Tibial artery (tissue), 4 donors: ENCODE results near the gene SEC14L6.

Experiments
- DNase-seq, 2 donors: peaks; one replicate each; pipeline ENCODE4 v3.0.0-alpha.2; 2019
- H3K27ac ChIP-seq, 2 donors: fragments of 200-600 bp; sonication (generic) in 1 of 2; 1 replicate in 1 of 2; 2 replicates in 1 of 2; pipeline ENCODE4 v1.5.1; 2018 to 2019; ENCODE audit warnings: mild to moderate bottlenecking in 1 of 2
- H3K27me3 ChIP-seq, 2 donors: fragments of 200-600 bp; sonication (generic) in 1 of 2; one replicate each; pipeline versions ENCODE4 v1.5.1 to v1.6.0; 2016 to 2019
- H3K36me3 ChIP-seq, 3 donors: fragments of 200-600 bp; sonication (generic) in 2 of 3; one replicate each; pipeline ENCODE4 v1.5.1; 2016 to 2019; ENCODE audit warnings: mild to moderate bottlenecking in 2 of 3
- H3K4me1 ChIP-seq, 4 donors: fragments of 200-600 bp; sonication (generic) in 2 of 4; 1 replicate in 3 of 4; 2 replicates in 1 of 4; pipeline ENCODE4 v1.5.1; 2016 to 2019
- H3K4me3 ChIP-seq, 2 donors: fragments of 200-600 bp; sonication (generic) in 1 of 2; 1 replicate in 1 of 2; 2 replicates in 1 of 2; pipeline ENCODE4 v1.5.1; 2018 to 2019; ENCODE audit warnings: mild to moderate bottlenecking in 2 of 2
- H3K9me3 ChIP-seq, 3 donors: fragments of 200-600 bp; sonication (generic) in 1 of 3; one replicate each; pipeline ENCODE4 v1.5.1; 2016 to 2019
- intact Hi-C: fragments of 100-400 bp; cut with DNase I; formaldehyde crosslinking; loops from one replicate; pipeline ENCODE4 v1.15.0; 2023; ENCODE audit warnings: low total_unique reads
- TF ChIP-seq, protein P1 (sequence below), 2 experiments: fragments of 200-600 bp in 1 of 2; fragments of 450-650 bp in 1 of 2; IDR thresholded peaks; one replicate each; pipeline ENCODE4 v1.5.1; 2017 to 2019; ENCODE audit warnings: antibody characterized with exemption in 2 of 2, mild to moderate bottlenecking in 1 of 2, moderate library complexity in 1 of 2

SEC14L6 gene

DNA sequence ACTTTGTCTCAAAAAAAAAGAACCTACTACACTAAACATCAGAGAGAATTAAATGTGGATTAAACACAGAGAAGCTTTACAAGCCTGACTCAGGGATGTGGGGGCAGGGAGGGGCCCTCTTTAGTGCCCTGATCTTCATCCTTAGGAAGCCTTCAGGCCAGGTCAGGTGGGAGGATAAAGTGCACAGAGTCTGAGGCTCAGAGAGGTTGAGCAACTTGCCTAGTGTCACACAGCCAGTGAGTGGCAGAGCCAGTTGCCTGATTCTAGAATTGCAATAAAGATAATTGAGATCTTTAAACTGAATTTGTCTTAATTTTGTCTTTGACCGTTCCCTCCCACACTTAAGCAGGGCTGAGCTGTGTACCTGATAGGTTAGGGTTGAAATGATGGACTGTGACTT is 7.2 kb downstream of the SEC14L6 start:
- intact Hi-C loops = no loop called here
- TF ChIP-seq, protein P1, sequence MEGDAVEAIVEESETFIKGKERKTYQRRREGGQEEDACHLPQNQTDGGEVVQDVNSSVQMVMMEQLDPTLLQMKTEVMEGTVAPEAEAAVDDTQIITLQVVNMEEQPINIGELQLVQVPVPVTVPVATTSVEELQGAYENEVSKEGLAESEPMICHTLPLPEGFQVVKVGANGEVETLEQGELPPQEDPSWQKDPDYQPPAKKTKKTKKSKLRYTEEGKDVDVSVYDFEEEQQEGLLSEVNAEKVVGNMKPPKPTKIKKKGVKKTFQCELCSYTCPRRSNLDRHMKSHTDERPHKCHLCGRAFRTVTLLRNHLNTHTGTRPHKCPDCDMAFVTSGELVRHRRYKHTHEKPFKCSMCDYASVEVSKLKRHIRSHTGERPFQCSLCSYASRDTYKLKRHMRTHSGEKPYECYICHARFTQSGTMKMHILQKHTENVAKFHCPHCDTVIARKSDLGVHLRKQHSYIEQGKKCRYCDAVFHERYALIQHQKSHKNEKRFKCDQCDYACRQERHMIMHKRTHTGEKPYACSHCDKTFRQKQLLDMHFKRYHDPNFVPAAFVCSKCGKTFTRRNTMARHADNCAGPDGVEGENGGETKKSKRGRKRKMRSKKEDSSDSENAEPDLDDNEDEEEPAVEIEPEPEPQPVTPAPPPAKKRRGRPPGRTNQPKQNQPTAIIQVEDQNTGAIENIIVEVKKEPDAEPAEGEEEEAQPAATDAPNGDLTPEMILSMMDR (IDR thresholded peaks at IDR 0.05) = no peak
- Histone ChIP-seq H3K36me3 (no peaks in the 10 kb centered on the region), H3K4me3 (no peak overlapping the region), H3K27ac (no peak overlapping the region), H3K27me3 (peaks cover 0 to 37% of the 10 kb centered on the region in 2 donors), H3K9me3 (no peaks in the 10 kb centered on the region), H3K4me1 (peaks cover 0 to 12% (median 9%) of the 10 kb centered on the region in 4 donors)
- DNase-seq = no peak

DNA sequence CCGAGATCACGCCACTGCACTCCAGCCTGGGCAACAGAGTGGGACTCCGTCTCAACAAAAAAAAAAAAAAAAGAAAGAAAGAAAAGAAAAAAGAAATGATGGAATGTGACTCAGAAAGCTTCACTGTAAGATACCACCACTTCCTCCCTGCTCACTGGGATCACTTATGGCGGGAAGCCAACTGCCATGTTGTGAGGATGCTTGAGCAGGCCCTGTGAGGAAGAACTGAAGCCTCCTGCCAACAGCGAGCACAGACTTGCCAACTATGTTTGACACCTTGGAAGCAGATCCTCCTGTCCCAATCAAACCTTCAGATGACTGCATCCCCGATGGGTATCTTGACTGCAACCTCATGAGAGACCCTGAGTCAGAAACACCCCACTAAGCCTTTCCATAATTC is 8.3 kb downstream of the SEC14L6 start:
- TF ChIP-seq, protein P1 (IDR thresholded peaks at IDR 0.05) = no peak
- H3K4me3 ChIP-seq = no peak overlapping the region
- no peaks in the 10 kb centered on the region for H3K36me3 ChIP-seq
- H3K27ac ChIP-seq = no peak overlapping the region
- peaks cover 0 to 28% of the 10 kb centered on the region in 2 donors for H3K27me3 ChIP-seq
- no peak for DNase-seq
- H3K4me1 ChIP-seq = peaks cover 0 to 12% (median 9%) of the 10 kb centered on the region in 4 donors
- H3K9me3 ChIP-seq = no peaks in the 10 kb centered on the region
- intact Hi-C loops = no loop called here

DNA sequence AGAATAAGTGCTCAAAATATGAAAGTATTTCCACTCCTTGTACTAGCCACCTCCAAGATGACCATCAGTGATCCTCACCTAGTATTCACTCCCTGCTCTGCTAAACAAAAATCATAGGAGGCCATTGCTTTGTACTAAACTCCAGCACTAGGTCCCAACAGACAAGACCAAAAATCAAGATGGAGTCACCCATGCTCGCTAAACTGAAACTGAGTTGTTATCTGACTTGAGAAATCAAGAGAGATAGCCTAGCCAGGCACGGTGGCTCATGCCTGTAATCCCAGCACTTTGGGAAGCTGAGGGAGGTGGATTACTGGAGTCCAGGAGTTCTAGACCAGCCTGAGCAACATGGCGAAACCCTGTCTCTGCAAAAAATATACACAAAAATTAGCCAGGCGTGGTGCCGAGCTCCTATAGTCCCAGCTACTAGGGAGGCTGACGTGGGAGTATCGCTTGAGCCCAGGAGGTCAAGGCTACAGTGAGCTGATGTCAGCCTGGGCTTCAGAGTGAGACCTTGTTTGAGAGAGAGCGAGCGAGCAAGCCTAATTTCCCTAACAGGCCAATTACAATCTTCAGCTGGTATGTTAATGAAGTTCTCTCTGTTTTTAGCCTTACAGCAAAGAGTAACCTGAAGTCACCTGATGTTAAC is 9.3 kb downstream of the SEC14L6 start:
- TF ChIP-seq, protein P1 (IDR thresholded peaks at IDR 0.05) = no peak
- Histone ChIP-seq H3K36me3 (no peaks in the 10 kb centered on the region), H3K27ac (no peak overlapping the region), H3K27me3 (peaks cover 0 to 17% of the 10 kb centered on the region in 2 donors), H3K9me3 (no peaks in the 10 kb centered on the region), H3K4me1 (peaks cover 0 to 5% (median 4%) of the 10 kb centered on the region in 4 donors), H3K4me3 (no peak overlapping the region)
- intact Hi-C loops = no loop called here
- DNase-seq = no peak

DNA sequence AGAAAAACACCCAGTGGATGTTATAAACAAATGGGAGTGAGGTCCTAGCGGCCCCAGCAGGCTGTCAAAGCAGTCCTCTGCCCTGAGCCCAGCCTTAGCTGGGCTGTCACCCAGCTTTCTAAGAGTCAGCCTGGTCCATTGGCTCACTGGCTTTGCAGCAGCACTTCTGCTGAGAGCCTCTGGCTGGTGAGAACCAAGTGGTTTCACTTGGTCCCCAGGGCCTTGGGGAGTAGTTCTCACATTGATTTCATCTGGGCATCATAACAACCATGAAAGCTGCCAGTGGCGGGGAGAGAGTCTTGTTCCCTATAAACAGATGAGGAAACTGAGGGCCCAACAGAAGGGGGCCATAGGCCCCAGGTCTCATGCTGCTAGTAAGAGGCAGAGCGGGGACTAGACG is 11.4 kb downstream of the SEC14L6 start:
- H3K4me3 ChIP-seq = no peak overlapping the region
- intact Hi-C loops = no loop called here
- H3K27ac ChIP-seq = no peak overlapping the region
- TF ChIP-seq, protein P1 (IDR thresholded peaks at IDR 0.05) = no peak
- no peaks in the 10 kb centered on the region for H3K4me1 ChIP-seq
- peaks cover 0 to 6% of the 10 kb centered on the region in 2 donors for H3K27me3 ChIP-seq
- no peak for DNase-seq
- H3K36me3 ChIP-seq = no peaks in the 10 kb centered on the region
- H3K9me3 ChIP-seq = no peaks in the 10 kb centered on the region

DNA sequence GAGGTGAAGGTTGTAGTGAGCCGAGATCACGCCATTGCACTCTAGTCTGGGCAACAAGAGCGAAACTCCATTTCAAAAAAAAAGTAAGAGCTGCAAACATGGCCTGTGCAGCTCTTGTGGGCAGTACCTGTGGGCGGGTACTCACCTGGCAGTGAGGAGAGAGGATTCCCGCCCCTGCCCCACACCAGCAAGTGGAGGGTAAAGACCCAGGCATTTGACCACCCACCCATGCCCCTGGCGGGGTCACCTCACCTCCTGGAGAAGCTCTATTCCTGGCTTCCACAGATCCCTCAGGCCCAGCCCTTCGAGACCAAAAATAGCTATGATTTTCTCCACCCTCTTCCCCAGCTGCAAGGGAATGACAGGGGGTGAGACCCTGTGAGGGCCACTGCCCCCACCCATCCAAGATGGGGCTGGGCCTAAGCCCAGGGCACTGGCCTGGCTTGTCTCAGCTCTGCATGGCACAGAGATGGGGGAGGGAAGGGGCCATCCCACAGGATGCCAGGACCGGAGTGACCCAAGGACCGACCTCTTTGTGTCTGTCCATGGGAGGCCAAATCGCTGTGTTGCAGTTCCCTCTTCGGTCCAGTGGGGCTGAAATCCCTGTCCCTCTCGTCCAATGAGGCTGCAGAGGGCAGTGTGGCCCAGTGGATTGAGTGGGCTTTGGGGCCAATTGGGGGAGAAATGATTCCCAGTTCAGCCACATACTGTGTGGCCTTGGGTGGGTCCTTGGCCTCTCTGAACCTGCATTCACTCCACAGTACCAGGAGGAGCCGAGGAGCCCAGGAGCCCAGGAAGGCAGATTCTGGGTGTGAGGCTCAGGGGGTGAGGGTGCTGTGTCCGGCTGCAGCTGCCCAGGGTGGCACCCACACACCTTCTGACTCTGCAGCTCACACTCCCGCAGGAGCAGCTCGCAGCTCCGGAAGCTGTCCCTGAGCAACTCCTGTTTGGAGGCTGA is 14.6 kb downstream of the SEC14L6 start:
- no peak for DNase-seq
- Histone ChIP-seq H3K9me3 (no peaks in the 10 kb centered on the region), H3K27me3 (no peaks in the 10 kb centered on the region), H3K36me3 (no peaks in the 10 kb centered on the region), H3K4me1 (no peaks in the 10 kb centered on the region), H3K27ac (no peak overlapping the region), H3K4me3 (no peak overlapping the region)
- TF ChIP-seq, protein P1 (IDR thresholded peaks at IDR 0.05) = no peak
- intact Hi-C loops = no loop called here
